HFF-Myc (cell line): ENCODE results near the gene CXCR4.

Experiments
- DNase-seq: peaks from one replicate; pipeline ENCODE4 v3.0.0-alpha.2; 2011; ENCODE audit warnings: low read depth; ENCODE audit errors: extremely low read depth
- H3K4me3 ChIP-seq: replicated peaks from 2 replicates; pipeline ENCODE4 v1.5.1; 2011; ENCODE audit warnings: low read depth, mild to moderate bottlenecking, control low read depth, low read length
- TF ChIP-seq, protein P1 (sequence below): IDR thresholded peaks from 2 replicates; pipeline ENCODE4 v1.5.1; 2012; ENCODE audit warnings: mild to moderate bottlenecking, low read depth, low read length, control low read depth; ENCODE audit errors: missing control alignments

The CXCR4 gene

DNA sequence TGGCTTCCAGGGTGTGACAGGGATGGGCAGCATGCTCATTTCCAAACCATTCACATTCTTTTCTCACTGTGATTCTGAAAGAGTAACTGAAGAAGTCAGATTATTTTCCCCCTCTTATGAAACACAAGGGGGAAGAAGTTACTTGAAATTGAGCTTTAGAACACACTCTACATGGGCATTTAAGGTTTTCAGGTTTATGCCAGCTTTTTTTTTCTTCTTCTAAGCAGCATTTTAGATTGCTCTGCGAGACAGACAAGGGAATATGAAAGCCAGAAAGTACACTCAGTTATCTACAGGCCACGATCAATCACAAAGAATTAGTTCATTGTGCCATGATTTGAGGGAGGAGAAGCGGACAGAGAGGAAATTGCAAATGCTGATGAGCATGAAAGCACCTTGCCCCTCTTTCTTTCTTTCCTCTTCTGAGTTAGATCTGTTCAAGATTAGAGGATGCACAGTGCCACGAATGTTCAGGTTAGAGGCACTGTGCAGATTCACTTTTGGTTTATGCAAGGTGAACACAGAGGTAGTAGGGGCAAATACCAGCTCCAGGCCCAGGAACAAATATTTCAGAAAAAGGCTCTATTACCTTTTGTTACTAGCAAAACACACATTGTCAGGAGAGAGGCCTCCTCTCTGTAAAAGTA lies 49.2 kb downstream of the CXCR4 start:
- TF ChIP-seq, protein P1, sequence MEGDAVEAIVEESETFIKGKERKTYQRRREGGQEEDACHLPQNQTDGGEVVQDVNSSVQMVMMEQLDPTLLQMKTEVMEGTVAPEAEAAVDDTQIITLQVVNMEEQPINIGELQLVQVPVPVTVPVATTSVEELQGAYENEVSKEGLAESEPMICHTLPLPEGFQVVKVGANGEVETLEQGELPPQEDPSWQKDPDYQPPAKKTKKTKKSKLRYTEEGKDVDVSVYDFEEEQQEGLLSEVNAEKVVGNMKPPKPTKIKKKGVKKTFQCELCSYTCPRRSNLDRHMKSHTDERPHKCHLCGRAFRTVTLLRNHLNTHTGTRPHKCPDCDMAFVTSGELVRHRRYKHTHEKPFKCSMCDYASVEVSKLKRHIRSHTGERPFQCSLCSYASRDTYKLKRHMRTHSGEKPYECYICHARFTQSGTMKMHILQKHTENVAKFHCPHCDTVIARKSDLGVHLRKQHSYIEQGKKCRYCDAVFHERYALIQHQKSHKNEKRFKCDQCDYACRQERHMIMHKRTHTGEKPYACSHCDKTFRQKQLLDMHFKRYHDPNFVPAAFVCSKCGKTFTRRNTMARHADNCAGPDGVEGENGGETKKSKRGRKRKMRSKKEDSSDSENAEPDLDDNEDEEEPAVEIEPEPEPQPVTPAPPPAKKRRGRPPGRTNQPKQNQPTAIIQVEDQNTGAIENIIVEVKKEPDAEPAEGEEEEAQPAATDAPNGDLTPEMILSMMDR: no peak
- no peak overlapping the region for H3K4me3 ChIP-seq
- no peak for DNase-seq

DNA sequence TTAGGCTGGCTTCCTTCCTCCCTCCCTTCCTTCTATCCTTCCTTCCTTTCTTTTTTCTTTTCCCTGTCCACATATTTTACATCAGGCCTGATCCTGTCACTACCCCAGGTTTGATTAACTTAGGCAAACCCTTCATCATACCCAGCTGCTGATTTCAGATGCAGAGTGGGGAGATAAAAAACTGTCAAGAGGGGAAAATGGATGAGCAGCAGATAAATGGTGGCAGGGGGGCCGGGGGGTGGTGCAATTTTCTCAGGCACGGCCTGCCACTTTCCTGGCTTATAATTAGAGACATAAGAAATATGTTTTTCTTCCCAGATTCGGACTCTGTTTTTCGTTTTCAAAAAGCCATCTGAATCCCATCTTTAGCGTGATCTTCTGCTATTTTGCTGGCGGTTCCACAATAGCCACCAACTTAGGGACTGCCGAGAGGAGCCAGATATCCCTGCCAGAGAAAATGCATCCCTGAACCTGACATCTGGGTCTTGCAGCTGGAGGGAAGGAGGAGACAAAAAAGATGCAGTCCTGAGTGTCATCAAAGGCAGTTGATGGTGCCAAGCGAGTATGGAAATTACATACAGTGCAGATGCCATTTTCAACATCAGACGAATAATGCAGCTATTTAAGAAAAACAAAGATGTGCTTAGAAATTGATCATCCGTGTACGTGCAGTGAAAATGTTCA lies 49.9 kb downstream of the CXCR4 start:
- no peak overlapping the region for H3K4me3 ChIP-seq
- TF ChIP-seq, protein P1: no peak
- DNase-seq: no peak

DNA sequence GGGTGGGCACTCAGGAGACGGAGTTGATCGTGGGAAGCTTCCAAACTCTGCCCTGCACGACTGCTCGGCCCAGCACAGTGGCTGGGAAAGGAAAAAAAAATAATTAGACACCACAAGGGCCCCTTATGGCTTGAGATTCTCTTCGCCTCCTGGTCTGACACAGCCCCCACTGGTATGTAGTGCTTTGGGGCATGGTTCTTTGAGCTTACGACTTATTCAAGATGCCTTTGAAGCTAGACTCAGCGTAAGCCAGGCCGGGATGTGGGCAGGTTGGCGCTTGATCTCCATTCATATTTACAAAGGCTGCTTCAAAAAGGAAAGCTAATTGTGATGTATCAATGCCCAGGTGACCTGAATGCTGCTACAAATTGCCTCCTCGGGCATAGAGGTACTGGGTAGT lies 50.5 kb downstream of the CXCR4 start:
- TF ChIP-seq, protein P1: no peak
- no peak overlapping the region for H3K4me3 ChIP-seq
- DNase-seq: no peak

DNA sequence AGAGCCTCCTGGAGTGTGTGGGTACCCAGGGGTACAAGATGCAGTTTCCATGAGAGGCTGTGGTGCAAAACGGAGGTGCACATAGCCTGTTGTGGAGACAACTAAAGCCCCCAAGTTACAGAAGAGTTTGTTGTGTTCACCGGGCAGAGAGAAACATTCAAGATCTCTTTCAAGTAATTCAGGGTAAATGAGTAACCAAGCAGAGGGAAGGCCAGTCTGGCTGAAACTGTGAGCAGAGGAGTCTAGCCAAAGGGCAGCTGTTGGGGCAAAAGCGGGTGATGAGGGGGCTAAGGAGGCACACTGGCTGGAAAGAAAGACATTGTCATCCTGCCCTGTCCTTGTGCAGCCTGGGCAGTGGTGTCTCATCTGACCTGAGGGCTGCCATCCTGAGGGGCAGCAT lies 52.0 kb downstream of the CXCR4 start:
- no peak overlapping the region for H3K4me3 ChIP-seq
- no peak for DNase-seq
- TF ChIP-seq, protein P1: no peak

DNA sequence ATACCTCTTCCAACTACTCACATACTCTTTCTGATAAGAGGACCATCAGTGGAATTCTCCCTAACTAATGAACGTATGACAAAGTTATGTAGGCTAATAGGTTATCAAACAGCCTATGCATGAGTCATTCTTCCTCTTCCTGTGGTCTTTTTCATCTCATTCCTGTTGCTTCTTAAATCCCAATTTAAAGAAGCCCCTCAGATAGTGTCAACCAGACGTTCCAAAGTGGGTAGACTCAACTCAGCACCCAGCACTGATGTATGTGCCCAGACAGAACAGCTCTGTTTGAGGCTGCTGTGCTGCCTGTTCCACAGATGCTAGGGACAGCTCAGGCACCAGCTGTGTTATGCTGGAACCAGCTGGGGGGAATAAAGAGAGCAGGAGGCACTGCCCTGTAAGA lies 52.6 kb downstream of the CXCR4 start:
- no peak overlapping the region for H3K4me3 ChIP-seq
- DNase-seq: no peak
- TF ChIP-seq, protein P1: no peak
